Omental fat pad (tissue), 4 donors: ENCODE data around the gene OR51D1. TPM values are rescaled to one million over a fixed set of nuclear protein-coding genes. Genes with fewer than 3 reads are reported as not detected.
A peak's percentile ranks its signal among the peaks of the same experiment; 100 is the strongest.

Experiments
- ATAC-seq: fragments of 150-250 bp; one replicate; pipeline ENCODE4 v1.9.1; 2016; ENCODE audit warnings: mild to moderate bottlenecking, moderate library complexity; ENCODE audit not compliant: low FRiP score
- DNase-seq: peaks from one replicate; pipeline ENCODE4 v3.0.0-alpha.2; 2019; ENCODE audit warnings: low spot score
- CTCF ChIP-seq, 3 donors: fragments of 450-650 bp; IDR thresholded peaks; one replicate each; pipeline ENCODE4 v1.5.1; 2016 to 2017; ENCODE audit warnings: antibody characterized with exemption in 3 of 3, mild to moderate bottlenecking in 3 of 3, moderate library complexity in 2 of 3
- total RNA-seq, 4 donors: library from RNA; depleted of rRNA; stranded (reverse); fragments of >200 nt; gene quantifications; one replicate each; pipeline ENCODE4 v1.1.0, GENCODE V29; 2016

The OR51D1 gene
- total RNA-seq, 4 donors from 2014 or later: not detected

DNA sequence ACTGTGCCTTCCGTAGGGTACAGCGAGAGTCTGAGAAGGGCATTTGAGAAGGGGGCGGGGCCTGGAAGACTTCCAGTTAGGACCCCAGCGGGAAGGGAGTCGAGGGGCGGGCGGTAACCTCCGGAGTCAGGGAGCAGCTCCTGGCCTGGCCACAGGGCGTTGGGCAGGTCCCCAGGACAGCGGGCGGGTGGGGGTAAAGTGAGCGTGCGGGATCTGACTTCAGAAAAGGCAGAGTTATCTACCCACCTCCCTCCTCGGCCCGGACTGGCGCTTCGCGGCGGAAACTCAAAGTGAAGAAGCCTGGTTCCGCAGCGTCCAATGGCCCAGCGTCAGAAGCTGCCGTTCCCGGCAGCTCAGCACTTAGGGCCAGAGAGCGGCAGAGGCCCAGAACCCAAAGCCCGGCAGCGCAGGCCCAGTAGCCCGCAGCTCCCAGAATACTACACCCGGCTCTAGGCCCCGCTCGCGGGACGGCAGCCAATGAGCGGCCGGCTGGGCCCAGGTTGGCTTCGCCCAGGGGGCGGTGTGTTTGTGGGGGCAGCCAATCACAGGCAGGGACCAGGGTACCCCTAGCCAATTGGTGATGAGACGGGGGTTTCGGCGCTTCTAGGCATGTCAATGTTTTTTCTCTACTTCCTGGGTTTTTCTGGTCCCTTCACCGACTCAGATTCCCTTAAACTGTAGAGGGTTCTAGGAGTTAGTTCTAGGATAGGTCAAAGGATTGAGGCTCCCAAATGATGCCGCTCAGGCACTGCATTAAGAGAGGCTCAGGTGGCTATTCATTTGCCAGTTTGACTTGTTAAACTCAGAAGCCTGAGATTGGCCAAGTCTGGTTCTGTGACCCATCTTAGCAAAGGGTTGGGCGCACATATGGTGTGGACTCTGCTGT is 29.3 kb upstream of the OR51D1 start, which contains the start of gene TRIM68:
Gene TRIM68, minus strand, starts transcription at position 451 of the 886 bp plus-strand sequence. CDS start 2,727 bp downstream, outside the sequence.
- no peak for TF ChIP-seq CTCF (IDR thresholded peaks at IDR 0.05)
- peak; percentile 85 for DNase-seq

DNA sequence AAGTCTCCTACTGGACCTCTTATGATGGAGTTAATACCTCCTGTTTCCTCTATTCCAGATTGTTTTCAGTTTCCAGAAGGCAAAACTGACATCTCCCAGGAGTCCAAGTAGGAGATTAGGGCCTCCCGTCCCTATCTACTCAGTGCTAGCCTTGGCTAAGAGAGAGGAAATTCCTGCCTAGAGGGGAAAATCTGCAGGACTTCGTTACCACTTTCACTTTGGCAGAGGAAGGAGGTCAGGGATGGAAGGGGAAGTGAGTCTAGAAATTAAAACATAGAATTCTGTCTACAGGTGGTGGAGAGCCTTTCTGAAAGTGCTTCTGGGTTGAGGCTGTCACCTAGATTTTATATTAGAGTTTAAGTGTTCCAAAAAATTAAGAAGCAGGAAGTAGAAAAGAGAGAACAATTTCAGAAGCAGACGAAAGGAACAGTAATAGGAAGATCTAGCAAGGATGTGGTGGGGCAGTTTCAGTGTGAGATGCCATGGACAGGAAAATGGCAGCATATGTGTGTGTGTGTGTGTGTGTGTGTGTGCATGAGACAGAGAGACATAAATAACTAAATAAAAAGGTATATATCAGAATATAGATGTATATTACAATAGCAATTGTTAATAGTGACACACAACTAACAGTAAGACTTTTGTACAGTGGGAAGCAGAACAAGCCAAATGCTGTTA is 26.9 kb upstream of the OR51D1 start:
- TF ChIP-seq CTCF (IDR thresholded peaks at IDR 0.05): no peak
- DNase-seq (no peak), ATAC-seq (no peak)

More for the DNA sequence above, 29.3 kb upstream of the OR51D1 start, which contains the start of gene TRIM68:
- ATAC-seq: peak; percentile 99

- no peak for DNase-seq
These were observed 25.3 kb upstream of the OR51D1 start for GRCh38 chr11:4611986-4612385.

GRCh38 chr11:4615856-4616444 is 21.3 kb upstream of the OR51D1 start:
- no peak for TF ChIP-seq CTCF (IDR thresholded peaks at IDR 0.05)
- DNase-seq (no peak), ATAC-seq (no peak)

More at GRCh38 chr11:4611986-4612385, 25.3 kb upstream of the OR51D1 start:
- no peak for ATAC-seq
- TF ChIP-seq CTCF (IDR thresholded peaks at IDR 0.05): no peak

- no peak for TF ChIP-seq CTCF (IDR thresholded peaks at IDR 0.05)
- ATAC-seq (no peak), DNase-seq (no peak)
These were observed 17.8 kb upstream of the OR51D1 start for GRCh38 chr11:4619514-4619913.

GRCh38 chr11:4626207-4627099 is 10.8 kb upstream of the OR51D1 start:
- no peak for ATAC-seq
- peak; percentile 43 for DNase-seq
- TF ChIP-seq CTCF (IDR thresholded peaks at IDR 0.05): no peak
